NCI-H2227 treated with DMSO at 0.1 percent for 48 hours (cell line): Measurements from ENCODE around the gene DEAF1.

Source experiments
- DNase-seq: peaks from one replicate; lab custom pipeline; 2025; lab: John Stamatoyannopoulos, UW

DEAF1 gene

DNA sequence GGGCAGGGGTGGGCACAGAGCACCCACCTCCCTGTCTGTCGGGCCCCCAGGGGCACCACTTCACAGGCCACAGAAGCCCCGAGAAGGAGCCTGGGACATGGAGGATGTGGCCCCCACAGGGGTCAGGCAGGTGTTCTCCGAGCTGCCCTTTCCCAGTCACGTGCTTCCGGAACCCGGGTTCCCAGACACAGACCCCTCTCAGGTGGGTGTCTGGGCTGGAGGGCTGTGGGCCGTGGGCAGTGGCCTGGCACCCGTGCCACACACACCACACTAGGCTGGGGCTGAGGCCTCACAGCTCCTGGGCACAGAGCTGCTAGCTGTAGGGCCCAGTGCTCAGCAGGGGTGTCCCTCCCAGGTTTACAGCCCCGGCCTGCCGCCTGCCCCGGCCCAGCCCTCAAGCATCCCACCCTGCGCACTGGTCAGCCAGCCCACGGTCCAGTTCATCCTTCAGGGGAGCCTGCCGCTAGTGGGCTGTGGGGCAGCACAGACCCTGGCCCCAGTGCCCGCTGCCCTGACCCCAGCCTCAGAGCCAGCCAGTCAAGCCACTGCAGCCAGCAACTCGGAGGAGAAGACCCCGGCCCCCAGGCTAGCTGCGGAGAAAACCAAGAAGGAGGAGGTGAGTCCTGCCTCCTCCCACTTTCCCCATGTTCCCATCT lies 84.7 kb downstream of the DEAF1 start:
- no peak for DNase-seq

DNA sequence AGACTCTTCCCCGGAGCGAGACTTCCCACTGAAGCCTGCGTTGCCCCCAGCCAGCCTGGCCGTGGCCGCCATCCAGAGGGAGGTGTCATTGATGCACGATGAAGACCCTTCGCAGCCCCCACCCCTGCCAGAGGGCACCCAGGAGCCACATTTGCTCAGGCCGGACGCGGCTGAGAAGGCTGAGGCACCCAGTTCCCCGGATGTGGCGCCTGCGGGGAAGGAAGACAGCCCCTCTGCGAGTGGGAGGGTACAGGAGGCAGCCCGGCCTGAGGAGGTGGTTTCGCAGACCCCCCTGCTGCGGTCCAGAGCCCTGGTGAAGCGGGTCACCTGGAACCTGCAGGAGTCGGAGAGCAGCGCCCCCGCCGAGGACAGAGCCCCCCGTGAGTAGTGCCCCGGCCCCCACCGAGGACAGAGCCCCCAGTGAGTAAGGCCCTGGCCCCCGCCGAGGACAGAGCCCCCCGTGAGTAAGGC lies 85.6 kb downstream of the DEAF1 start:
- DNase-seq, result no peak

DNA sequence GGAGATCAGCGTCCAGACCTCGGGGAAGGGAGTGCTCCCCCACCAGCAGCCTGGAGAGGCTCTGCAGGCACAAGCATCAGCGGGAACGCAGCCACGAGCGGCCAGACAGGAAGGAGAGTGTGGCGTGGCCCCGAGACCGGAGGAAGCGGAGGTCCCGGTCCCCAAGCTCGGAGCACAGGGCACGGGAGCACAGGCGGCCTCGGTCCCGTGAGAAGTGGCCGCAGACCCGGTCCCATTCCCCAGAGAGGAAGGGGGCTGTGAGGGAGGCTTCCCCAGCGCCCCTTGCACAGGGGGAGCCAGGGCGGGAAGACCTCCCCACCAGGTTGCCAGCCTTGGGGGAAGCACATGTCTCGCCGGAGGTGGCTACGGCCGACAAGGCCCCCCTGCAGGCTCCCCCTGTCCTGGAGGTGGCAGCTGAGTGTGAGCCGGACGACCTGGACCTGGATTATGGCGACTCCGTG lies 86.2 kb downstream of the DEAF1 start:
- no peak for DNase-seq

DNA sequence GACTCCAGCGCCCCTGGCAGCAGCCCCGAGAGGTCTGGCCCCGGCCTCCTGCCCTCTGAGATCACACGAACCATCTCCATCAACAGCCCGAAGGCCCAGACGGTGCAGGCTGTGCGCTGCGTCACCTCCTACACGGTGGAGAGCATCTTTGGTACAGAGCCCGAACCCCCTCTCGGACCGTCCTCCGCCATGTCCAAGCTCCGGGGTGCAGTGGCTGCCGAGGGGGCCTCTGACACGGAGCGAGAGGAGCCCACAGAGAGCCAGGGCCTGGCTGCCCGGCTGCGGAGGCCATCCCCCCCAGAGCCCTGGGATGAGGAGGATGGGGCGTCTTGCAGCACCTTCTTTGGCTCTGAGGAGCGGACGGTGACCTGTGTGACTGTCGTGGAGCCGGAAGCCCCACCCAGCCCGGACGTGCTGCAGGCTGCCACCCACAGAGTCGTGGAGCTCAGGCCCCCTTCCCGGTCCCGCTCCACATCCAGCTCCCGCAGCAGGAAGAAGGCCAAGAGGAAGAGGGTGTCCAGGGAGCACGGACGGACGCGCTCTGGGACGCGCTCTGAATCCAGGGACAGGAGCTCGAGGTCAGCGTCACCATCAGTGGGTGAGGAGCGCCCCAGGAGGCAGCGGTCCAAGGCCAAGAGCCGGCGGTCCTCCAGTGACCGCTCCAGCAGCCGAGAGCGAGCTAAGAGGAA lies 86.9 kb downstream of the DEAF1 start:
- no peak for DNase-seq

DNA sequence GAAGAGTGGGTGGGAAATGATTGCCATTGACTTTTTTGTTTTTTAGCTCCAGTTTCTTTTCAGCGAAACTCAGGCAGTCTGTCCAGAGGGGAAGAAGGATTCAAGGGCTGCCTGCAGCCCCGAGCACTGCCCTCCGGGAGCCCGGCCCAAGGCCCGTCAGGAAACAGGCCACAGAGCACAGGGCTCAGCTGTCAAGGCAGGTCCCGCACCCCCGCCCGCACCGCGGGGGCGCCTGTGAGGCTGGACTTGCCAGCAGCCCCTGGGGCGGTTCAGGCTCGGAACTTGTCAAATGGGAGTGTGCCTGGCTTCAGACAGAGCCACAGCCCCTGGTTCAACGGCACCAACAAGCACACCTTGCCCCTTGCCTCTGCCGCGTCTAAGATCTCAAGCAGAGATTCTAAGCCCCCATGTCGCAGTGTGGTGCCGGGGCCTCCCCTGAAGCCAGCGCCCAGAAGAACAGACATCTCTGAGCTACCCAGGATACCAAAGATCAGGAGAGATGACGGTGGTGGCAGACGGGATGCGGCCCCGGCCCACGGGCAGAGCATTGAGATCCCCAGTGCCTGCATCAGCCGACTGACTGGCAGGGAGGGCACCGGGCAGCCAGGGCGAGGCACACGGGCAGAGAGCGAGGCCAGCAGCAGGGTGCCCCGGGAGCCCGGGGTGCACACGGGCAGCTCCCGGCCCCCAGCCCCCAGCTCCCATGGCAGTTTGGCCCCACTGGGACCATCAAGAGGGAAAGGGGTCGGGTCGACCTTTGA lies 87.8 kb downstream of the DEAF1 start:
- no peak for DNase-seq

DNA sequence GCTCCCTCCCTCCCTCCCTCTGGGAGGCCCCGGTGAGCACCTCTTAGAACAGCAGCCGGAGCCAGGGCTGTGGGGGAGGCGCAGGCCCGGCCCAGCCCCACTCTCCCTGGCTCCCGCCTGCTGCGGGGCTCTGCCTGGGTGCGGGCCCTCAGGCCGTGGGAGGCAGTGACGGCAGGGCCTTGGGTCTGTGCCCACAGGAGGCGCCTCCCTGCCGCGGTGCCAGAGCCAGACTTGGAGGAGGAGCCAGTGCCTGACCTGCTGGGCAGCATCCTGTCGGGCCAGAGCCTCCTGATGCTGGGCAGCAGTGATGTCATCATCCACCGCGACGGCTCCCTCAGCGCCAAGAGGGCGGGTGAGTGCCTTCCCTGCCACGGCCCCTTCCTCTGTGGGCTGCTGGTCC lies 88.8 kb downstream of the DEAF1 start:
- no peak for DNase-seq

DNA sequence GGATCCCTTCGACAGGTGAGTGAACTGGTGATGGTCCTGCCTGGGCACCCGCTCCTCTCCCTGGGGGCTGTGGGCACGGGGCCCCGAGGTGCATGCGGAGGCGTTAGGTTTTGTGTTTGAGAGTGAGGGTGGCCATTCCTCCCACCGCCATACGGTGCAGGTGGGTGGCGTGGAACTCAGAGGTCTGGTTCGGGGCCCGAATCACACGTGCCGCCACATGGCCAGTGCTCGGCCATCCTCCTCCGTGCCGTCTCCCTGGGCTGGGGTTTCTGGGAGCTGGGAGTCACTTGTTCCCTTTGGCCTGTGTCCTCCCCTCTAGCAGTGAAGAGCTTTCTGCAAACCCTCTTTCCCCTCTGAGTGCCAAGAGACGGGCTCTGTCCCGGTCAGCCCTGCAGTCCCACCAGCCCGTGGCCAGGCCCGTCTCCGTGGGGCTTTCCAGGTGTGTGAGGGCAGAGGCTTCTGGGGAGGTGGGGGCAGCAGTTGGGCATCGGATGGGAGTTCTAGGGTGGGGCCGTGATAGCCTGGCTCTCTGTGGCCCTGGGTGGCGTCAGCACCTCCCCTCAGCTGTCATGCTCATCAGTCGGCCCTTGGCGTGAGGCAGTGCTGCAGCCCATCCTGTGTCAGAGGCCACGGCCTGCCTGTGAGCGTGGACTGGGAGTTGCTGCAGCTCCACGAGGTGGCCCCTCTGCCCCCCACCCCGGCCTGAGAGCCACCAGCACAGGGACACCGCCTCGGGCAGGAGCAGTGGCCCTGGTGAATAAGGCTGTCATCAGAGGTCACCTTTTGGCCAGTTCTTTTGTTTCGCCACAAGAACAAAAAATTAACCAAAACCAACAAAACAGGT lies 89.5 kb downstream of the DEAF1 start:
- DNase-seq, result no peak

DNA sequence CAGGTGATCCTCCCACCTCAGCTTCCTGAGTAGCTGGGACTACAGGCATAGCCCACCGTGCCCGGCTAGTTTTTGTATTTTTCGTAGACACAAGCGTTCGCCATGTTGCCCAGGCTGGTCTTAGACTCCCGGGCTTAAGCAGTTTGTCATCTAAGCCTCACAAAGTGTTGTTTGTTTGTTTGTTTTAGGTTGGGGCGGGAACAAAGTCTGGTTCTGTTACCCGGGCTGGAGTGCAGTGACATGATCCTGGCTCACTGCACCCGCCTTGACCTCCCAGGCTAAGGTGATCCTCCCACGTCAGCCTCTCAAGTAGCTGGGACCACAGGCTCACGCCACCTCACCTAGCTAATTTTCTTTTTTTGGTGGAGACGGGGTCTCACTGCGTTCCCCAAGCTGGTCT lies 91.9 kb downstream of the DEAF1 start:
- DNase-seq, result no peak

DNA sequence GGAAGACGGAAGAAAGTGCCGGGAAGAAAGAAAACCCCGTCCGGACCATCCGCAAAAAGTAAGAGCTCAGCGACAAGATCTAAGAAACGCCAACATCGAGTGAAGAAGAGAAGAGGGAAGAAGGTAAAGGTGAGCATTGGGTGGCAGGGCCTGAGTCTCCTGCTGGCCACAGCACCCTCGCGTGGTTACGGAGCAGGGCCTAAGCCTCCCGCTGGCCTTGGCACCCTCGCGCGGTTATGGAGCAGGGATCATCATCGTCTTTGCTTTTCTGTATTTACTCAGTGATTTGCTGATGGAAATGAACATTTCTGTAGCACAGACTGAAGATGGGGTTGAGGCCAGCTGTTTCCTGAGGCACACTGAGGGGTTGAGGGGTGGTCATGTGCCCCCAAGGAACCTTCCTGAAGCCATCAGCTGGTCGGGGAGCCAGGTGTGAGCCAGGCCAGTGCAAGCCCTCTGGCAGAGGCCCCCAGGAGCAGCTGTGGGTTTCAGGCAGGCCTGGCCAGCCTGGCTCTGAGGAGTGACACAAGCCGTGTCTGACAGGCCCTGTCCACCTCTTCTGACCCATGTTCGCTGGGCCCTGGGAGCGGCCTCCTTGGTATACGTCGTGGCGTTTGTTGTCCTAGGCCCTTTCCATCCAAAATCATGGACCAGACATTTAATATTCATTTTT lies 93.3 kb downstream of the DEAF1 start:
- no peak for DNase-seq

DNA sequence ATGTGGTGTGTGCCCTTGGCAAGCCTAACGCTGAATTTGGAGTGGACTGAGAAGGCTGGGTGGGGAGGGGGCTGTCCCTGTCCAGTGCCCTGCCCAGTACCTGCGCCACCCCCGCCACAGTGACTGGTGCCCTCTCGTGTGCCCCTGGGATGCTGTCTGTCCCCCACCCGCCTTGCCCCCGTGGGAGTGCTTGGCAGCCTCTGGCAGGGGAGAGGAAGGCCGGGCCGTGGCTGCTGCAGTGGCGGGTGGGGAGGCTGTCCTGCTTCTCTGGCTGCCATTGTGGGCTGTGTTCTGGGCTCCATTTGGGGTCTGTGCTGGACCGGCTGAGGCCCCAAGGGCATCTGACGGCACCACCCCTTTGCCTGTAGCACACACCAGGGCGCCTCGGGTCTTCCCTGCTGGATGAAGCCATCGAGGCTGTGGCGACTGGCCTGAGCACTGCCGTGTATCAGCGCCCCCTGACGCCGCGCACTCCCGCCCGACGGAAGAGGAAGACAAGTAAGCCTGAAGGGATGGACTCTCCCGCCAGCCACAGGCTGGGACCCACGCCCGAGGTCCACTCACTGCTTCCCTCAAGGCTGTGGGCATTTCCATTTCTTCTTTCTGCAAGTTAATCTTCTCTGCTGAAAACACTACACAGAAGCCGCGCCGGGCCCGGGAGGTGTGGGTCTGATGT lies 96.9 kb downstream of the DEAF1 start:
- no peak for DNase-seq

DNA sequence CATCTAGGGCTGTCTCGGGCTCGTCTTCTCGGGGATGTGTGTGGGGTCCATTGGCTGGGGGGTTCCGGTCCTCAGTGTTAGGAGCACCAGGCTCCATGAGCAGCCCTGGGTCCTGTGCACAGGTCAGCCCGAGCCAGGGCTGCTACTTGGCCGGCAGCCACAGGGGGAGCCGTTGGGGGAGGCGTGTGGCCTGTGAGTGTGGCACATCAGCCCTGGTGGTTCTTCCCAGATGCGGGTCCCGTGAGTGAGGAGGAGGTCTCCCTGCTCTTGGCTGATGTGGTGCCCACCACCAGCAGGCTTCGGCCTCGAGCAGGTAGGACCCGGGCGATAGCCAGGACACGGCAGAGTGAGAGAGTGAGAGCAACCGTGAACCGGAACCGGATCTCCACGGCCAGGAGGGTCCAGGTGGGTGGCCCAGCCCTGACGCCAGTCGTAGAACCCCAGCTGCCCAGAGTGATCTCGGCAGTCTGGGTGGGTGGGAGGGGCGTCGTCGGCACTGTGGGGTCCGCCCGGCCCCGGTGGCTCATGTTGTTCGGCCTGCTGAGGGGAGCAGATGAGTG lies 97.8 kb downstream of the DEAF1 start:
- DNase-seq, result no peak

DNA sequence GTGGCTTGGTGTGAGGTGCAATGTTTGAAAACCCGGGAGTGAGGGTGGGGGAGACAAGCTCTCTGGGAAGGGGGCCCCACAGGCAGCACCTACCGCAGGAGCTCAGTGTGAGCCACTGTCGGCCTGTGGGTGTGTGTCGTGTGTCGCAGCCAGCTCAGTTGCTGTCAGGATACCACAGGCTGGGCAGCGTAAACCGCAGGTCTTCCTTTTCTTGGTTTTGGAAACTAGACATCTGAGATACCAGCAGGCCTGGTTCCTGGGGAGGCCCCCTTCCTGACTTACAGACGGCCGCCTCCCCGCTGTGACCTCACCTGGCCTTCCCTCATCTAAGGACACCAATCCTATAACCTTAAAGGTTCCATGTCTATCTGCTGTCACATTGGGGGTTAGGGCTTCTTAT lies 98.6 kb downstream of the DEAF1 start:
- DNase-seq, result no peak

DNA sequence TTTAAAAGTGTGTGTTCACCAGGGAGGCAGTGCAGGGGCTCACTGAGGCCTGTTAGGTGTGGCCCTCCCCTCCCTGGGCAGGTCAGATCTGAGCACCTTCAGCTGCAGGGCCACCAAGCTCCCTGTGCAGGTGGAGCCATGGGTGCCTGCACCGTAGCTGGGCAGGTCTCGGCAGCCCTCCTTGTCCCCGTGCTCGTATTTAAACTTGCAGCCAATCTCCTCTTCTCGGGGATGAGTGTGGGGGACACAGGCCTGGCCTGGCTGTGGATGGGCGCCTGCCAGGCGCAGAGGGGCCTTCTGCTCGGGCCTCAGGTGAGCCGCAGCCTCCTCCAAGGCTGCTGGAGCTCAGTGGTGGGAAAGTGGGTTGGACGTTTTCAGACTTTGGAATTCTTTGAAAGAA lies 99.6 kb downstream of the DEAF1 start:
- no peak for DNase-seq
